Body of pancreas (tissue), 4 donors: ENCODE measurements around the gene BABAM1. TPM values are rescaled to one million over a fixed set of nuclear protein-coding genes. Genes with fewer than 3 reads are reported as not detected.
"Not testable (repeated sequence)": the region's sequence is repeated elsewhere in the genome, so short reads cannot be mapped to it uniquely, and the experiment has no call there.

Experiments
- ATAC-seq: fragments of 150-250 bp; one replicate; pipeline ENCODE4 v1.9.1; 2016
- DNase-seq, 4 donors: peaks; one replicate each; pipeline ENCODE4 v3.0.0-alpha.2; 2019
- H3K27ac ChIP-seq, 4 donors: fragments of 200-600 bp; sonication (generic); 1 replicate in 3 of 4; 2 replicates in 1 of 4; pipeline versions ENCODE4 v1.5.1 to v1.6.1; 2016 to 2019; ENCODE audit warnings: mild to moderate bottlenecking in 1 of 4, mixed read lengths in 1 of 4, moderate library complexity in 1 of 4
- H3K27me3 ChIP-seq, 2 donors: fragments of 200-600 bp; sonication (generic); one replicate each; pipeline ENCODE4 v1.6.0; 2016; ENCODE audit warnings: mild to moderate bottlenecking in 1 of 2
- H3K36me3 ChIP-seq, 2 donors: fragments of 200-600 bp; sonication (generic); replicated peaks in 1 of 2; 2 replicates each; pipeline ENCODE4 v1.5.1; 2016; ENCODE audit warnings: low read depth in 2 of 2; ENCODE audit not compliant: insufficient read depth in 1 of 2
- H3K4me1 ChIP-seq: fragments of 200-600 bp; sonication (generic); one replicate; pipeline ENCODE4 v1.6.0; 2016
- H3K4me3 ChIP-seq, 2 donors: fragments of 200-600 bp; sonication (generic); 1 replicate in 1 of 2; 2 replicates in 1 of 2; pipeline ENCODE4 v1.5.1; 2016 to 2019
- H3K9me3 ChIP-seq, 3 donors: fragments of 200-600 bp; sonication (generic); 1 replicate in 2 of 3; 2 replicates in 1 of 3; pipeline ENCODE4 v1.5.1; 2016
- POLR2A ChIP-seq, 3 donors: fragments of 450-650 bp; IDR thresholded peaks; one replicate each; pipeline ENCODE4 v1.6.1; 2016; ENCODE audit warnings: antibody characterized with exemption in 3 of 3, mild to moderate bottlenecking in 2 of 3
- WGBS, 2 donors: methylation state at CpG; one replicate each; pipeline ENCODE4 v1.1.5; 2017; 5-methylcytosine and 5-hydroxymethylcytosine counted together
- intact Hi-C: fragments of 100-400 bp; cut with DNase I; formaldehyde crosslinking; loops from one replicate; pipeline ENCODE4 v1.15.1; 2023
- total RNA-seq, 2 donors: library from RNA; depleted of rRNA; stranded (reverse); fragments of >200 nt; gene quantifications; one replicate each; pipeline ENCODE4 v1.1.0, GENCODE V29; 2016
- TF ChIP-seq, protein P1 (sequence below), 7 experiments: fragments of 450-650 bp in 4 of 7; fragments of 200-600 bp in 3 of 7; sonication (generic) in 3 of 7; IDR thresholded peaks; one replicate each; pipeline ENCODE4 v1.5.1; 2016 to 2019; ENCODE audit warnings: antibody characterized with exemption in 7 of 7

Gene BABAM1
- total RNA-seq, 2 donors from 2014 or later = 45.2 to 84.6 TPM

DNA sequence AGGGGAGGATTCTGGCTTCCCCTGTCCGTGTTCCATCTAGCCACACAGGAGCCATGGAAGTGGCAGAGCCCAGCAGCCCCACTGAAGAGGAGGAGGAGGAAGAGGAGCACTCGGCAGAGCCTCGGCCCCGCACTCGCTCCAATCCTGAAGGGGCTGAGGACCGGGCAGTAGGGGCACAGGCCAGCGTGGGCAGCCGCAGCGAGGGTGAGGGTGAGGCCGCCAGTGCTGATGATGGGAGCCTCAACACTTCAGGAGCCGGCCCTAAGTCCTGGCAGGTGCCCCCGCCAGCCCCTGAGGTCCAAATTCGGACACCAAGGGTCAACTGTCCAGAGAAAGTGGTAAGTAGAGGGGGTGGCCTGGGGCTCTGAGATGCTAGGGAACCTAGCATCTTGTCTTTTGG, 1.5 kb downstream of the BABAM1 start:
- H3K27me3 ChIP-seq = no peaks in the 10 kb centered on the region
- 86 to 88% methylated on average over 11 to 13 of the region's 13 CpGs for WGBS, 2 donors
- no peak for ATAC-seq
- intact Hi-C loops = no loop called here
- peaks cover 13% of the 10 kb centered on the region for H3K4me1 ChIP-seq
- no peak for DNase-seq
- H3K4me3 ChIP-seq = no peak overlapping the region
- peaks cover 0 to 8% of the 10 kb centered on the region in 2 donors for H3K36me3 ChIP-seq
- TF ChIP-seq, protein P1, sequence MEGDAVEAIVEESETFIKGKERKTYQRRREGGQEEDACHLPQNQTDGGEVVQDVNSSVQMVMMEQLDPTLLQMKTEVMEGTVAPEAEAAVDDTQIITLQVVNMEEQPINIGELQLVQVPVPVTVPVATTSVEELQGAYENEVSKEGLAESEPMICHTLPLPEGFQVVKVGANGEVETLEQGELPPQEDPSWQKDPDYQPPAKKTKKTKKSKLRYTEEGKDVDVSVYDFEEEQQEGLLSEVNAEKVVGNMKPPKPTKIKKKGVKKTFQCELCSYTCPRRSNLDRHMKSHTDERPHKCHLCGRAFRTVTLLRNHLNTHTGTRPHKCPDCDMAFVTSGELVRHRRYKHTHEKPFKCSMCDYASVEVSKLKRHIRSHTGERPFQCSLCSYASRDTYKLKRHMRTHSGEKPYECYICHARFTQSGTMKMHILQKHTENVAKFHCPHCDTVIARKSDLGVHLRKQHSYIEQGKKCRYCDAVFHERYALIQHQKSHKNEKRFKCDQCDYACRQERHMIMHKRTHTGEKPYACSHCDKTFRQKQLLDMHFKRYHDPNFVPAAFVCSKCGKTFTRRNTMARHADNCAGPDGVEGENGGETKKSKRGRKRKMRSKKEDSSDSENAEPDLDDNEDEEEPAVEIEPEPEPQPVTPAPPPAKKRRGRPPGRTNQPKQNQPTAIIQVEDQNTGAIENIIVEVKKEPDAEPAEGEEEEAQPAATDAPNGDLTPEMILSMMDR (IDR thresholded peaks at IDR 0.05) = no peak
- TF ChIP-seq POLR2A (IDR thresholded peaks at IDR 0.05) = no peak
- no peaks in the 10 kb centered on the region for H3K9me3 ChIP-seq
- no peak overlapping the region for H3K27ac ChIP-seq

DNA sequence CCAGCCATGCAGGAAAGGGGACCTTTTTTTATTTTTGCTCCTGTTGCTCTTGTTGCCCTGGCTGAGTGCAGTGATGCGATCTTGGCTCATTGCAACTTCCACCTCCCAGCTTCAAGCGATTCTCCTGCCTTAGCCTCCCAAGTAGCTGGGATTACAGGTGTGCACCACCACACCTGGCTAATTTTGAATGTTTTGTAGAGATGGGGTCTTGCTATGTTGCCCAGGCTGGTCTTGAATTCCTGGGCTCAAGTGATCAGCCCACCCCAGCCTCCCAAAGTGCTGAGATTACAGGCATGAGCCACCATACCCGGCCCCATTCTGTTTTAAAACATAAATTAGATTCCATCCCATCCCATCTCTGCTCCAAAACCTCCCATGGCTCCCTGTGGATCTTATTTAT, 7.6 kb downstream of the BABAM1 start:
- H3K4me1 ChIP-seq, DNase-seq, intact Hi-C loops, H3K9me3 ChIP-seq, H3K4me3 ChIP-seq, H3K27me3 ChIP-seq, H3K27ac ChIP-seq, ATAC-seq: not testable (repeated sequence)
- WGBS, 2 donors = 92 to 98% methylated on average over 3 of the region's 3 CpGs
- H3K36me3 ChIP-seq = peaks cover 0 to 26% of the 10 kb centered on the region in 2 donors

DNA sequence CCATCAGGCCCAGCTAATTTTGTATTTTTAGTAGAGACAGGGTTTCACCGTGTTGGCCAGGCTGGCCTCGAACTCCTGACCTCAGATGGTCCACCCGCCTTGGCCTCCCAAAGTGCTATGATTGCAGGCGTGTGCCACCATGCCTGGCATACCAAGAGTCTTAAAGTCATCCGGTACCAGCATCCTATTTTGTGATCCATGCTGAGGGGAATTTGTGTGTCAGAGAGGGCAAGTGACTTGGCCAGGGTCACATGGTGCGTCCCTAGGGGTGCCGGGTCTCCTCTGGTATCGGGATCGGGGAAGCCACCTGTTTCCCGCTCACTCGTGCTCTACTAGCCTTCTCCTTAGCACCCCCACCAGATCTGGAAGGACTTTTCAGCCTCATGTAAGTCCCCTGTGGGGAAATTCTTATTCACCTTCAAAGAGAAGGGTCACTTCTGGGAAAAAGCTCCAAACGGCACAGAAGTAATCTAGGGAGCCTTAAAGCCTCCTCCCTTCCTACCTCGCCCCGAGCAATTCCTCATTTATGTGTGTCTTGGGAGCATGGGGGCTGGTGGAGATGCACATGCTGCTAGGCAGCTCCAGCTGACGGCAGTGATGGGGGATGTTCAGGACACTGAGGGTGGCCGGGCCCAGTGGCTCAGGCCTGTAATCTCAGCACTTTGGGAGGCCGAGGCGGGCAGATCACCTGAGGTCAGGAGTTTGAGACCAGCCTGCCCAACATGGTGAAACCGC, 8.4 kb downstream of the BABAM1 start:
- DNase-seq = no peak
- no peaks in the 10 kb centered on the region for H3K9me3 ChIP-seq
- TF ChIP-seq, protein P1 (IDR thresholded peaks at IDR 0.05) = no peak
- no peak for TF ChIP-seq POLR2A (IDR thresholded peaks at IDR 0.05)
- no peak overlapping the region for H3K4me3 ChIP-seq
- peaks cover 0 to 26% of the 10 kb centered on the region in 2 donors for H3K36me3 ChIP-seq
- 89 to 96% methylated on average over 12 to 19 of the region's 19 CpGs for WGBS, 2 donors
- ATAC-seq = no peak
- no peaks in the 10 kb centered on the region for H3K27me3 ChIP-seq
- H3K27ac ChIP-seq = no peak overlapping the region
- no peaks in the 10 kb centered on the region for H3K4me1 ChIP-seq
- intact Hi-C loops = no loop called here

DNA sequence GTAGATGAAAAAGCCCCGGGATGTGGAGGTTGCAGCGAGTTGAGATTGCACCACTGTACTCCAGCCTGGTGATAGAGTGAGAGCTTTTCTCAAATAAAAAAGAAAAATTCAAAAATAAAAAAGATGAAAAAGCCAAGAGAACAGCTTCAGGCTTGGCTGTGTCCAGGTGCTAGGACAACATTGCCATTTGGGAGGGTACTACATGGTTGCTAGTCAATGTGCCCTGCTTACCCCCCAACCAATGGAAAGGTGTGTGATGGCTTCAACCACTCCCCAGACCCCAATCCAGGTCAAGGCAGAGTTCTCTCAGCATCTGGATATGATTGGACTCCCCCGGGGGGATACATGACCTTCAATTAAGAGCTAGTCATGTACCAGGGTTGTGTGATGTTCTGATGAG, 12.2 kb downstream of the BABAM1 start:
- no peaks in the 10 kb centered on the region for H3K9me3 ChIP-seq
- WGBS, 2 donors = 67 to 73% methylated on average over 3 of the region's 3 CpGs
- intact Hi-C loops = no loop called here
- no peak overlapping the region for H3K4me3 ChIP-seq
- ATAC-seq (no peak), DNase-seq (no peak)
- H3K27ac ChIP-seq = no peak overlapping the region
- TF ChIP-seq, protein P1 (IDR thresholded peaks at IDR 0.05) = no peak
- TF ChIP-seq POLR2A (IDR thresholded peaks at IDR 0.05) = no peak
- H3K36me3 ChIP-seq = peaks cover 0 to 14% of the 10 kb centered on the region in 2 donors
- H3K4me1 ChIP-seq = peaks cover 17% of the 10 kb centered on the region
- peaks cover 0 to 10% of the 10 kb centered on the region in 2 donors for H3K27me3 ChIP-seq

DNA sequence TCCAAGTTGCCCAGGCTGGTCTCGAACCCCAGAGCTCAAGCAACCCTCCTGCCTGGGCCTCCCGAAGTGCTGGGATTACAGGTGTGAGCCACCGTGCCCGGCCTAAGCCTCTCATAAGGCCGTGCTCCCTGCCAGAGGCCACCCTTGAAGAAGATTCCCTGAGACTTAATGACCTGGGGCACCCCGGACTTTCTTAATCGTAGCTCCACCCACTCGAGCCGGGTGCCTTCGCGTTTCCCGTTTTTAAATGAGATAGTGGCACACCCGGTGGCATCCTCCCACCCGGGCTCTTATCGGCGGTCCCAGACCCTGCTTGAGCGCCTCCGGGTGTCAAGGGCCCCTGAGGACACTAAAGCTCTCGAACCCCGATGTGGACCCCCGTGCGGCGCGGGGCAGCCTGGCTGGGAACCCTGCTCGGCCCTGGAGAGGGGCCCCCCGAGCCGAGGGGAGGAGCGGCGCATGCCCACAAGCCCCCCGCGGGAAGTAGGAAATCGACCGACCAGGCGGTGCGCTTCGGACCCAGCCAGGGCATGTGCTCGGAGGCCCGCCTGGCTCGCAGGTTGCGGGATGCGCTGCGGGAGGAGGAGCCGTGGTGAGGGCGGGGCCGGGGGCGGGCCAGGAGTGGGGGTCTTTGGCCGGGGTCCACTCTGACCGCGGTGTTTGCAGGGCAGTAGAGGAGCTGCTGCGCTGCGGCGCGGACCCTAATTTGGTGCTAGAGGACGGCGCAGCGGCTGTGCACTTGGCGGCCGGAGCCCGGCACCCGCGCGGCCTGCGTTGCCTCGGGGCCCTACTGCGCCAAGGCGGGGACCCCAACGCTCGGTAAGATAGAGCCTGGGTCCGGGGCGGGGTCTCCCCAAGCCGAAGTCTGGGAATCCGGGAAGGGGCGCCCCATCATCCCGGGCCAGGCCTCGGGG, 14.4 kb downstream of the BABAM1 start, which contains the start of gene ANKLE1:
Gene ANKLE1 (plus strand): TSS at position 511 of the 914 bp plus-strand sequence. CDS start 20 bp downstream, at position 531.
- no peaks in the 10 kb centered on the region for H3K9me3 ChIP-seq
- TF ChIP-seq, protein P1 (IDR thresholded peaks at IDR 0.05) = no peak
- TF ChIP-seq POLR2A (IDR thresholded peaks at IDR 0.05) = no peak
- WGBS, 2 donors = 9 to 17% methylated on average over 25 to 75 of the region's 75 CpGs
- H3K27ac ChIP-seq = no peak within 1 kb of the TSS
- peaks cover 17% of the 10 kb centered on the region for H3K4me1 ChIP-seq
- H3K4me3 ChIP-seq = no peak within 1 kb of the TSS
- H3K27me3 ChIP-seq = peaks cover 0 to 10% of the 10 kb centered on the region in 2 donors
- peaks cover 0 to 3% of the 10 kb centered on the region in 2 donors for H3K36me3 ChIP-seq
- no peak for ATAC-seq
- intact Hi-C loops = loop anchor here (5.0 kb wide), 2 partner anchors 79 to 214 kb away; no protein-coding TSS in a partner anchor
- DNase-seq = no peak
